ENCODE data around the gene DAB2IP. TPM values are rescaled to one million over a fixed set of nuclear protein-coding genes. Genes with fewer than 3 reads are reported as not detected.

DAB2IP gene
- polyA plus RNA-seq, 1 donor (not counting 4 experiments of a cell fraction or from before 2014, with no cell fraction given): 28.6 TPM

- Histone ChIP-seq H3K9me3 (ENCODE audit: control insufficient read depth, low read depth, low read length) (no peaks in the 10 kb centered on the region), H3K79me2 (ENCODE audit: control insufficient read depth, insufficient read depth, low read length) (no peaks in the 10 kb centered on the region), H4K20me1 (ENCODE audit: control insufficient read depth, extremely low read depth, insufficient read depth, low read length) (no peaks in the 10 kb centered on the region), H3K27me3 (ENCODE audit: control insufficient read depth, extremely low read depth, insufficient read depth, low read length) (peaks cover 4% of the 10 kb centered on the region), H3K27ac (ENCODE audit: control insufficient read depth, insufficient read depth, low read length) (no peak overlapping the region), H3K4me1 (ENCODE audit: control insufficient read depth, extremely low read depth, insufficient read depth, low read length) (peaks cover 25% of the 10 kb centered on the region), H3K9me1 (ENCODE audit: control insufficient read depth, extremely low read depth, insufficient read depth, low read length) (no peaks in the 10 kb centered on the region), H3K36me3 (ENCODE audit: control insufficient read depth in 2 of 2, extremely low read depth in 1 of 2, insufficient read depth in 2 of 2, low read length in 2 of 2) (no peaks in the 10 kb centered on the region), H2AFZ (ENCODE audit: control insufficient read depth, low read length) (peak overlapping the region; percentile 90), H3K4me3 (ENCODE audit: control insufficient read depth in 2 of 3, extremely low read depth in 1 of 3, insufficient read depth in 2 of 3, low read depth in 1 of 3, low read length in 3 of 3) (peak overlapping the region in 1 of 3 experiments; percentile 40), H3K4me2 (ENCODE audit: control insufficient read depth, extremely low read depth, insufficient read depth, low read depth, low read length) (peak overlapping the region; percentile 65), H3K9ac (ENCODE audit: control insufficient read depth, extremely low read depth, insufficient read depth, low read length) (peak overlapping the region; percentile 33)
- DNase-seq (ENCODE audit: low read depth, low spot score) (no peak), FAIRE-seq (peak; percentile 5)
- dilution Hi-C loops (cut with MboI; ENCODE audit: extremely low pct_ligation_motif_present, low sequenced_read_pairs): no loop called here
- TF ChIP-seq CTCF (optimal IDR thresholded peaks at IDR 0.05 in 1 of 3, IDR thresholded peaks at IDR 0.05 in 1 of 3, conservative IDR thresholded peaks at IDR 0.05 in 1 of 3; ENCODE audit: extremely low read depth in 1 of 3, insufficient read depth in 2 of 3, low read length in 3 of 3) (no peak), EZH2 (IDR thresholded peaks at IDR 0.05; ENCODE audit: low read length) (no peak)
These were observed 38.9 kb upstream of the DAB2IP start for GRCh38 chr9:121612511-121612998.

- dilution Hi-C loops (cut with MboI; ENCODE audit: extremely low pct_ligation_motif_present, low sequenced_read_pairs): no loop called here
- FAIRE-seq: peak; percentile 58
- Histone ChIP-seq H4K20me1 (ENCODE audit: control insufficient read depth, extremely low read depth, insufficient read depth, low read length) (no peaks in the 10 kb centered on the region), H3K9ac (ENCODE audit: control insufficient read depth, extremely low read depth, insufficient read depth, low read length) (no peak overlapping the region), H3K4me1 (ENCODE audit: control insufficient read depth, extremely low read depth, insufficient read depth, low read length) (peaks cover 20% of the 10 kb centered on the region), H3K4me3 (ENCODE audit: control insufficient read depth in 2 of 3, extremely low read depth in 1 of 3, insufficient read depth in 2 of 3, low read depth in 1 of 3, low read length in 3 of 3) (peak overlapping the region in 1 of 3 experiments; percentile 40), H2AFZ (ENCODE audit: control insufficient read depth, low read length) (no peak overlapping the region), H3K27ac (ENCODE audit: control insufficient read depth, insufficient read depth, low read length) (no peak overlapping the region), H3K79me2 (ENCODE audit: control insufficient read depth, insufficient read depth, low read length) (no peaks in the 10 kb centered on the region), H3K4me2 (ENCODE audit: control insufficient read depth, extremely low read depth, insufficient read depth, low read depth, low read length) (peak overlapping the region; percentile 65), H3K9me1 (ENCODE audit: control insufficient read depth, extremely low read depth, insufficient read depth, low read length) (no peaks in the 10 kb centered on the region), H3K36me3 (ENCODE audit: control insufficient read depth in 2 of 2, extremely low read depth in 1 of 2, insufficient read depth in 2 of 2, low read length in 2 of 2) (no peaks in the 10 kb centered on the region), H3K9me3 (ENCODE audit: control insufficient read depth, low read depth, low read length) (no peaks in the 10 kb centered on the region), H3K27me3 (ENCODE audit: control insufficient read depth, extremely low read depth, insufficient read depth, low read length) (peaks cover 7% of the 10 kb centered on the region)
- DNase-seq (ENCODE audit: low read depth, low spot score): no peak
- TF ChIP-seq CTCF (optimal IDR thresholded peaks at IDR 0.05 in 1 of 3, IDR thresholded peaks at IDR 0.05 in 1 of 3, conservative IDR thresholded peaks at IDR 0.05 in 1 of 3; ENCODE audit: extremely low read depth in 1 of 3, insufficient read depth in 2 of 3, low read length in 3 of 3) (no peak), EZH2 (IDR thresholded peaks at IDR 0.05; ENCODE audit: low read length) (no peak)
These were observed 38.3 kb upstream of the DAB2IP start for GRCh38 chr9:121613009-121613752.
